Lung (tissue), 12 donors: Measurements from ENCODE around the gene DISC1. TPM values are rescaled to one million over a fixed set of nuclear protein-coding genes. Genes with fewer than 3 reads are reported as not detected.

Source experiments
- ATAC-seq: fragments of 200-7000 bp; cut with Tn5 transposase; one replicate; pipeline ENCODE4 v1.9.1; 2020; ENCODE audit warnings: moderate number of reproducible peaks; ENCODE audit not compliant: insufficient read depth, low FRiP score
- DNase-seq, 3 donors: peaks; one replicate each; pipeline ENCODE4 v3.0.0-alpha.2; 2013 to 2017
- H3K27ac ChIP-seq, 2 donors: one replicate each; pipeline ENCODE4 v1.5.1; 2013; ENCODE audit warnings: mild to moderate bottlenecking in 2 of 2, moderate library complexity in 2 of 2, control low read depth in 1 of 2, inconsistent platforms in 1 of 2, low read depth in 1 of 2, low read length in 1 of 2
- H3K27me3 ChIP-seq, 3 donors: one replicate each; pipeline ENCODE4 v1.5.1; 2013; ENCODE audit warnings: low read length in 2 of 3; ENCODE audit not compliant: control insufficient read depth in 3 of 3, insufficient read depth in 3 of 3
- H3K36me3 ChIP-seq, 4 donors: one replicate each; pipeline ENCODE4 v1.5.1; 2013; ENCODE audit warnings: low read length in 4 of 4, mild to moderate bottlenecking in 1 of 4, moderate library complexity in 1 of 4; ENCODE audit not compliant: control insufficient read depth in 4 of 4, insufficient read depth in 4 of 4
- H3K4me1 ChIP-seq, 5 donors: one replicate each; pipeline ENCODE4 v1.5.1; 2013; ENCODE audit warnings: low read length in 5 of 5, mild to moderate bottlenecking in 2 of 5, moderate library complexity in 1 of 5; ENCODE audit not compliant: control insufficient read depth in 5 of 5, insufficient read depth in 5 of 5
- H3K4me3 ChIP-seq: one replicate; pipeline ENCODE4 v1.5.1; 2013; ENCODE audit warnings: mild to moderate bottlenecking, control low read depth, moderate library complexity
- H3K9ac ChIP-seq, 2 donors: one replicate each; pipeline ENCODE4 v1.5.1; 2013; ENCODE audit warnings: low read length in 2 of 2, control low read depth in 1 of 2; ENCODE audit not compliant: insufficient read depth in 1 of 2
- H3K9me3 ChIP-seq, 4 donors: one replicate each; pipeline ENCODE4 v1.5.1; 2013; ENCODE audit warnings: low read length in 3 of 4, mild to moderate bottlenecking in 1 of 4, moderate library complexity in 1 of 4; ENCODE audit not compliant: control insufficient read depth in 4 of 4, insufficient read depth in 3 of 4
- CTCF ChIP-seq: IDR thresholded peaks from 2 replicates; pipeline ENCODE4 v1.5.1; 2012; ENCODE audit warnings: mild to moderate bottlenecking; ENCODE audit errors: control extremely low read depth, extremely low read depth
- WGBS, 2 donors: extraction: QIAGEN DNeasy Blood & Tissue Kit; methylation state at CpG; one replicate each; pipeline ENCODE4 v1.1.7; 2013; 5-methylcytosine and 5-hydroxymethylcytosine counted together
- polyA plus RNA-seq, 2 donors: library from polyadenylated mRNA; stranded (reverse); fragments of 200-250 nt; gene quantifications; one replicate each; pipeline ENCODE4 v1.2.1, GENCODE V29; 2013
- total RNA-seq, 2 donors: library from RNA; depleted of rRNA in 1 of 2; stranded (reverse); fragments of >200 nt in 1 of 2; gene quantifications; one replicate each; pipeline ENCODE4 v1.2.1, GENCODE V29; 2014 to 2021
- donor health status: control.
- donor health status: control.
- donor health status: Bipolar disorder and iron deficiency.
- donor health status: healthy.
- donor health status: DM: yes; HTN: yes; CAD: no.

DISC1 gene
- total and polyA plus RNA-seq, 4 donors = 0.98 to 32.9 (median 6.1) TPM

DNA sequence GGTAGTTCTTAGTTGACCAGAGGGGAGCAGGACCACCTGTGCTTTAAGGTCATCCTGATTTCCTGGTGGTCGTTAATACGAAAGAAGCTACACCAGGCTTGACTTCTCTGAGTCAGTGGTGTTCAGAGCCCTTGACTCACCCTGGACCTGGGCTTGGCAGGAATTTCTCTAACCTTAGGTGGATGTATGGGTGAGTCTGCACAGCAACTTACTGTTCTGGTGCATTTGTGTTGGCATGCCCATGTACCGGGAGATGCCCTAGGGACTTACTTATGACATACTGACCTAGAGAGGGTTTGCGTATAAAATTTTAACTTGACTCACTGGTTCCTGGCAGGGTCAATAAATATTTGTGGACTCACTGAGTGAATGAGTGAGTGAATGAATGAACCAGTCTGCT, 304.6 kb downstream of the DISC1 start:
- H3K9ac ChIP-seq = no peak overlapping the region
- TF ChIP-seq CTCF = no peak
- H3K4me3 ChIP-seq = no peak overlapping the region
- peaks cover 0 to 5% (median 0%) of the 10 kb centered on the region in 4 donors for H3K9me3 ChIP-seq
- WGBS, 2 donors = 94 to 97% methylated on average over 4 of the region's 4 CpGs
- H3K27me3 ChIP-seq = no peaks in the 10 kb centered on the region
- H3K4me1 ChIP-seq = peaks cover 4 to 54% (median 37%) of the 10 kb centered on the region in 5 donors
- DNase-seq (no peak), ATAC-seq (no peak)
- H3K36me3 ChIP-seq = peaks cover 0 to 2% (median 0%) of the 10 kb centered on the region in 4 donors
- no peak overlapping the region for H3K27ac ChIP-seq

DNA sequence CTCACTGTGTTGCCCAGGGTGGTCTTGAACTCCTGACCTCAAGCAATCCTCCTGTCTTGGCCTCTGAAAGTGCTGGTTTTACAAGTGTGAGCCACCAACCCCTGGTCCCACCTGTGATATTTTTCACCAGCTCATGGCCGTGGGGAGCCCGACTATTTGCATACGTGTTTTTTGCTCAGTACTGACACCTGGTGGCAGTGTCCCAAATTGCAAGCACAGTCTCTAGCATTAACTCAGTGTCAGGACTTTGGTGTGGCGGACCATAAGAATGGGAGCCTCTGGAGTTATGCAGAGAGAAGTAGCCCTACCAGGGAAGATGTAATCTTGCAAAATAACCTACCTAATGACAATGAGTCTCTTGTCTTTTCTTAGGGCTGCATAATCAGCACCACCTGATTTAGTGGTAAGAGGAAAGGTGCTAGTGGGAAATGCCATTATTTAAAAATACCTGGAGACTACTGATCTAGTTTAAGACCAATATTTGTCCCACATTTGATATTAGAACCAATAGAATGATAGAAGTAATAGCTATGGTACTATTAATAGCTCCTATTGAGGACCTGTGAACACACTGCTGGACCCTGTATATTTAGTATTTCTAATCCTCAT, 305.4 kb downstream of the DISC1 start:
- DNase-seq (no peak), ATAC-seq (no peak)
- H3K9ac ChIP-seq = no peak overlapping the region
- H3K27ac ChIP-seq = no peak overlapping the region
- peaks cover 0 to 5% (median 0%) of the 10 kb centered on the region in 4 donors for H3K9me3 ChIP-seq
- 89 to 90% methylated on average over 4 of the region's 4 CpGs for WGBS, 2 donors
- no peak overlapping the region for H3K4me3 ChIP-seq
- TF ChIP-seq CTCF = no peak
- peaks cover 4 to 62% (median 37%) of the 10 kb centered on the region in 5 donors for H3K4me1 ChIP-seq
- H3K27me3 ChIP-seq = no peaks in the 10 kb centered on the region
- peaks cover 0 to 2% (median 0%) of the 10 kb centered on the region in 4 donors for H3K36me3 ChIP-seq

- 75 to 83% methylated on average over 15 of the region's 15 CpGs for WGBS, 2 donors
- H3K9me3 ChIP-seq = peaks cover 0 to 5% (median 0%) of the 10 kb centered on the region in 4 donors
- no peak for TF ChIP-seq CTCF
- peaks cover 0 to 2% (median 0%) of the 10 kb centered on the region in 4 donors for H3K36me3 ChIP-seq
- no peaks in the 10 kb centered on the region for H3K27me3 ChIP-seq
- peaks cover 4 to 72% (median 43%) of the 10 kb centered on the region in 5 donors for H3K4me1 ChIP-seq
- H3K4me3 ChIP-seq = no peak overlapping the region
- H3K27ac ChIP-seq = no peak overlapping the region
- DNase-seq = peak in 2 of 3 donors; percentile 33 to 42
- no peak overlapping the region for H3K9ac ChIP-seq
- no peak for ATAC-seq
Observed at GRCh38 chr1:231933711-231934626, 307.4 kb downstream of the DISC1 start.
